Activated naive CD4-positive, alpha-beta T cell treated with anti-CD3 and anti-CD28 coated beads, Interleukin-2, amount 50 U/mL, for 72 hours (primary cell): Measurements from ENCODE around the gene UVRAG. TPM values are rescaled to one million over a fixed set of nuclear protein-coding genes. Genes with fewer than 3 reads are reported as not detected.

Experiments used
- ATAC-seq, 2 donors: fragments of 150-1000 bp; cut with Tn5 transposase; 2 replicates each; pipeline ENCODE4 v1.10.0; 2021; ENCODE audit warnings: mild to moderate bottlenecking in 2 of 2, moderate library complexity in 2 of 2
- DNase-seq, 2 donors: peaks; one replicate each; pipeline ENCODE4 v3.0.0; 2021 to 2022; ENCODE audit warnings: low spot score in 2 of 2
- H3K27ac Mint-ChIP-seq, 2 donors: one replicate each; pipeline ENCODE4 v1.8.0; 2022; ENCODE audit warnings: mild to moderate bottlenecking in 2 of 2, mixed read lengths in 2 of 2
- H3K36me3 Mint-ChIP-seq, 2 donors: one replicate each; pipeline ENCODE4 v1.8.0; 2022; ENCODE audit warnings: mixed read lengths in 2 of 2
- H3K9me3 Mint-ChIP-seq, 2 donors: one replicate each; pipeline ENCODE4 v1.8.0; 2022; ENCODE audit warnings: mixed read lengths in 2 of 2
- total RNA-seq, 2 donors: library from RNA; stranded (reverse); gene quantifications; one replicate each; pipeline ENCODE4 v1.2.3, GENCODE V29; 2022

UVRAG gene
- total RNA-seq, 2 donors from 2014 or later = 19.9 to 22.4 TPM

- no peak for ATAC-seq
Measured at GRCh38 chr11:75938543-75938942, 123.5 kb downstream of the UVRAG start.

DNA sequence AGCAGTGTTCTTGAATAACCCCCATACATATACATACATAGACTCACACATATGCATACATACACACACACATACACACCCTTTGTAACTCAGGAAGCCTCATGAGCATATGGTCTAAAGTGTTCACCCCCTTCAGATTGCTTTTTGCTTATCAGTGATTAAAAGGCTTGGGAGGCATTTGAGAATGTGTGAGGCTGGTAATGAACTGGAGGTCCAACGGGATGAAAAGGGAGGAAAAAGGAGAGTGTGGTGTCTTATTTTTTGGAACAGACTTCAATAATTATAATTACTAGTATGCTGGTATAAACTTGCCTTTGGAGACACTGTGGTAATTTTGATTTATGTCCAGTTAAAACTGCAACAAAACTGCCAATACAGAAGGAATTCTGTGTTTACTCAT is 124.5 kb downstream of the UVRAG start:
- Mint-ChIP-seq H3K9me3 (no peaks in the 10 kb centered on the region), H3K36me3 (no peaks in the 10 kb centered on the region), H3K27ac (no peak overlapping the region)
- DNase-seq (no peak), ATAC-seq (no peak)

More at GRCh38 chr11:75938543-75938942, 123.5 kb downstream of the UVRAG start:
- Mint-ChIP-seq H3K9me3 (no peaks in the 10 kb centered on the region), H3K27ac (no peak overlapping the region), H3K36me3 (no peaks in the 10 kb centered on the region)
- DNase-seq = no peak

- Mint-ChIP-seq H3K9me3 (no peaks in the 10 kb centered on the region), H3K27ac (no peak overlapping the region), H3K36me3 (no peaks in the 10 kb centered on the region)
- DNase-seq (no peak), ATAC-seq (no peak)
Measured at GRCh38 chr11:75939992-75940391, 125.0 kb downstream of the UVRAG start.

- DNase-seq = no peak
- H3K9me3 Mint-ChIP-seq = no peaks in the 10 kb centered on the region
- no peak overlapping the region for H3K27ac Mint-ChIP-seq
- H3K36me3 Mint-ChIP-seq = no peaks in the 10 kb centered on the region
- ATAC-seq = no peak
Measured at GRCh38 chr11:75940911-75941310, 125.9 kb downstream of the UVRAG start.

- no peak for DNase-seq
- Mint-ChIP-seq H3K9me3 (no peaks in the 10 kb centered on the region), H3K27ac (no peak overlapping the region), H3K36me3 (no peaks in the 10 kb centered on the region)
- ATAC-seq = no peak
Measured at GRCh38 chr11:75944515-75944914, 129.5 kb downstream of the UVRAG start.

GRCh38 chr11:75945446-75945845 is 130.4 kb downstream of the UVRAG start:
- Mint-ChIP-seq H3K27ac (no peak overlapping the region), H3K9me3 (no peaks in the 10 kb centered on the region), H3K36me3 (no peaks in the 10 kb centered on the region)
- DNase-seq (no peak), ATAC-seq (no peak)

DNA sequence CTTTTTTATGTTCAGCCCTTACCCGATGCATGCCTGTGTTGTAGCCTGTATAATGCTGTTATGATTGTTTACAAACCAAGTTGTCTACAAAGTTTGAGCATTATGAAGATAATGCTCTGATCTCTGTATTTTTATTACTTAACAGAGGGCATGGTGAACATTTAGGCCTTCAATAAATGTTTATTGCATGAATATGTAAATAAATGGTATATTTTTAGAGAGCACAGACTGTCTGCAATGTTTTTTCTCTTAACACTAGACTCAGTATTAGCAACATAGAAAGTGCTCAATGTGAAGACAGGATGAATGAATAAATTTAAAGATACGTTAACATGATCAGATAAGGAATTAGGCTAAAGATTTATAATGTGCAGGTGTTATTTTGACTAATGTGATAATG is 130.9 kb downstream of the UVRAG start:
- no peaks in the 10 kb centered on the region for H3K9me3 Mint-ChIP-seq
- DNase-seq (no peak), ATAC-seq (no peak)
- no peaks in the 10 kb centered on the region for H3K36me3 Mint-ChIP-seq
- H3K27ac Mint-ChIP-seq = peak overlapping the region in 1 of 2 donors; percentile 51

DNA sequence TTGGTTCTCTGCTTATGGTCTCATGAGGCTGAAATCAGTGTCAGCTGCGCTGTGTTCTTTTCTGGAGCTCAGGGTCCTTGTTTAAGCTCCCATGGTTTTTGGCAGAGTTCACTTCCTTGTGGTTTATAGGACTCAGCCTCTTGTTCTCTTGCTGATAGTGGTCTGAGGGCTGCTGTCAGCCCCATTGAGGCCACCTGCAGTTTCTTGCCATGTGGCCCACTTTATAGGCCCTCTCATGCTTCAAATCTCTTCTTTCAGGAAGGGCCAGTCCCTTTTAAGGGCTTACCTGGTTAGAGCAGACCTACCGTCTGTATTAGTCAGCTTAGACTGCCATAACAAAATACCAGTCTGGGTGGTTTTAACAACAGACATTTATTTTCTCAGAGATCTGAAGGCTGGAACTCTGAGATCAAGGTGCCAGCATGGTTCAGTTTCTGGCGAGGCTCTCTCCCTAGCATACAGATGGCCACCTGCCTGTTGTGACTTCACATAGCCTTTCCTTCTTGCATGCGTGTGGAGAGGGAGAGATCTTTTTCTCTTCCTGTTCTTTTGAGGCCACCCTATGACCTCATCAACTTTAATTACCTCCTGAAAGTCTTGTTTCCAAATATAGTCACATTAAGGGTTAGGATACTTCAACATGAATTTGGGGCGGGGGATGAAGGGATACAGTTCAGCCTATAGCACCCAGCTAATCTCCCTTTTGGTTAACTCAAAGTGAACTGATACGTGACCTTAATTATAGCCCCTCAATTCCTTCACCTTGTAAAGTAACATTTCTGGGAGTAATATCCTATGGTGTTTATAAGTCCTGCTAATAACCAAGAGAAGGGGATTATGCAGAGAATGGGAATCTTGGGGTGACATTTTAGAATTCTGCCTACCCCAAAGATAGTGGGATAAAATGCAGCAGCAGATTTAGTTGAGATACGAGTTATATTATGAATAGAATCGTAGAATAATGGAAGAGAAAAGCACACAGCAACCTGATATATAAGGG is 131.8 kb downstream of the UVRAG start:
- Mint-ChIP-seq H3K27ac (no peak overlapping the region), H3K36me3 (no peaks in the 10 kb centered on the region), H3K9me3 (no peaks in the 10 kb centered on the region)
- DNase-seq (no peak), ATAC-seq (no peak)

DNA sequence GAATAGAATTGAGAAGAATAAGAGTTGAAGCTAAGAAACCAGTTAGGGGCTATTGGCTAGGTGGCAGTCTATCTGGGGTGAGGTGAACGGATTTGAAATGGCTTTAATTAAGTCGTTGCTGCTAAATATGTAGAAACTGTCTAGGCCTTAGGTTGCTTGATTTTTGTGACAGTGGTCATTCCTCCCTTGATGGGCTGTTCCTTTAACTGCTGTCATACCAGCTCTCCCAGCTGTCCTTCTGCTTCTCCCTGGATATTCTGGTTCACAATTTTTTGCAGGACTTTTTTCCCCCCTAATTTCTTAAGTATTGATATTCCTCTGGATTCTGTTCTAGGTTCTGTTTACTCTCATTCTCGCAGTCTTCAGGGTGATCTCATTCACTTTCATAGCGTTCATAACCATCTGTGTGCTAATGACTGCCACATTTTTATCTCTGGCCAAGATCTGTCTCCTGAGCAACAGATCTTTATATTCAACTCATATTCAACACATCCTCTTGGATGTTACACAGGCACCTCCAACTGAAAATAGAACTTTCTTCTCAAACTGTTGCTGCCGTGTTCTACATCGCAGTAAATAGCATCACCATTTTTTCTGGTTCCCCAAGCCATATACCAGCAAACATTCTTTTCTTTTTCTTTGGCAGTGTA is 134.1 kb downstream of the UVRAG start:
- H3K27ac Mint-ChIP-seq = no peak overlapping the region
- ATAC-seq = no peak
- no peaks in the 10 kb centered on the region for H3K36me3 Mint-ChIP-seq
- no peak for DNase-seq
- H3K9me3 Mint-ChIP-seq = no peaks in the 10 kb centered on the region

DNA sequence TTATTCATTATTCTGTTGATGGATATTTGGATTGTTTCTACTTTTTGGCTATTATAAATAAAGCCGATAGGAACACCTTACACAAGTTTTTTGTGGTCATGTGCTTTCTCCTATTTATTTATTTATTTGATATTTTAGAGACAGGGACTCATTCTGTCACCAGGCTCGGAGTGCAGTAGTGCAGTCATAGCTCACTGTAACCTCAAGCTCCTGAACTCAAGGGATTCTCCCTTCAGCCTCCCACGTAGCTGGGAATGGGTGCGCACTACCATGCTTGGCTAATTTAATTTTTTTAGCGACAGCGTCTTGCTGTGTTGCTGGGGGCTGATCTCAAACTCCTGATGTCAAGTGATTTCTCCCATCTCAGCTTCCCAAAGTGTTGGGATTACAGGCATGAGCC is 135.1 kb downstream of the UVRAG start:
- ATAC-seq = no peak
- no peak for DNase-seq
- H3K27ac Mint-ChIP-seq = no peak overlapping the region
- H3K36me3 Mint-ChIP-seq = no peaks in the 10 kb centered on the region
- no peaks in the 10 kb centered on the region for H3K9me3 Mint-ChIP-seq

DNA sequence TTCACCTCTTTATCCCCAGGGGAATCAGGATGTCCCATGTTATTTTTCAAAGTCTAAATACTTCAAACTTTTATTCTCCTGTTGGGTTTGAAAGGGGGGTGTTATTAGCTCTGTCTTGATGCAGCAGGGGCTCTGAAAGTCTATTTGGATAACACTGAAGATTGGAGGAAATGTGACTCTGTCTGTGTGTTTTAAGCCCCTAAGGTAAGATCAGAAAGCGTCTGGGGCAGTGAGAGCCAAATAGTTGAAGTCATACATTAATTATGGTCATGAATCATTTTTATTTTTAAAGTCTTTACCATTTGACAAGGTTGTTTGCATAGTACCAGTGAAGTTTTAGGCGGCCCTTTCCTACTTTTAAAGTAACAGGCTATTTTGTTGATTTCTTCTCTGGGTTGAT is 139.0 kb downstream of the UVRAG start:
- no peak for ATAC-seq
- H3K9me3 Mint-ChIP-seq = no peaks in the 10 kb centered on the region
- no peak for DNase-seq
- no peak overlapping the region for H3K27ac Mint-ChIP-seq
- H3K36me3 Mint-ChIP-seq = peaks cover 0 to 6% of the 10 kb centered on the region in 2 donors

DNA sequence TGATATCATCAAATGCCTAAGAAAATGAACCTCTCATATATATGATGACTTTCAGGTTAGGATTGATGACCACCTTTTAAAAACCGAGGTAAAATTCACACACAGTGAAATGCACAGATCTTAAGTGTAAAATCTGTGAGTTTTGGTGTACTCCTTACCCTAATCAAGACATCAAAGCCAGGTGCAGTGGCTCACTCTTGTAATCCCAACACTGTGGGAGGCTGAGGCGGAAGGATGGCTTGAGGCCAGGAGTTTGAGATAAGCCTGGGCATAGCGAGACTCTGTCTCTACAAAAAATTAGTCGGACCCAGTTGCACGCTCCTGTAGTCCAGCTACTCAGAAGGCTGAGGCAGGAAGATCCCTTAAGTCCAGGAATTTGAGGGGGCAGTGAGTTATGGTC is 140.4 kb downstream of the UVRAG start:
- DNase-seq = no peak
- no peak overlapping the region for H3K27ac Mint-ChIP-seq
- ATAC-seq = no peak
- H3K36me3 Mint-ChIP-seq = peaks cover 0 to 6% of the 10 kb centered on the region in 2 donors
- H3K9me3 Mint-ChIP-seq = no peaks in the 10 kb centered on the region

DNA sequence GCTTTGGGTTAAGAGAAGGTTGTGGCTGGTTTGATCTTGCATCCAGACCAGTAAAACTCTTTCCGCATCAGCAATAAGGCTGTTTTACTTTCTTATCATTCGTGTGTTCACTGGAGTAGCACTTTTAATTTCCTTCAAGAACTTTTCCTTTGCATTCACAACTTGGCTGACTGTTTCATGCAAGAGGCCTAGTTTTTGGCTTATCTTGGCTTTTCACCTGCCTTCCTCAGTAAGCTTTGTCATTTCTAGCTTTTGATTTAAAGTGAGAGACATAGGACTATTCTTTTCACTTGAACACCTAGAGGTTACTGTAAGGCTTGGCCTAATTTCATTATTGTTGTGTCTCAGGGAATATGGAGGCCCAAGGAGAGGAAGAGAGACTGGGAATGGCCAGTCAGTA is 144.5 kb downstream of the UVRAG start:
- Mint-ChIP-seq H3K27ac (no peak overlapping the region), H3K9me3 (no peaks in the 10 kb centered on the region), H3K36me3 (peaks cover 0 to 6% of the 10 kb centered on the region in 2 donors)
- ATAC-seq (no peak), DNase-seq (no peak)

DNA sequence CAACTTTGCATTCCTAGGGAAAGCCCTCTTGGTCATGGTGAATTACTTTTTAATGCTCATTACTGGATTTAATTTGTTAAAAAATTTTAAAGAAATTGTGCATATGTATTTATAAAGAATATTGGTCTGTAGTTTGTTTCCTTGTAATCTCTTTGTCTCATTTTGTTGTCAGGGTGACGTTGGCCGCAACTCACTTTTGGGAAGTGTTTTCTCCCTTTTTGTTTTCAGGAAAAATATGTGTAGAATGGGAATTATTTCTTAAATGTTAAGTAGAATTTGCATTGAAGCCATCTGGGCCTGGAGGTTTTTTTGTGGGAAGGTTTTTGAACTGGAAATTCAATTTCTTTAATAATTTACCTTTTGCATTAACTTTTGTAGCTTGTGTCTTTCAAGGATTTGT is 149.1 kb downstream of the UVRAG start:
- ATAC-seq (no peak), DNase-seq (no peak)
- Mint-ChIP-seq H3K27ac (no peak overlapping the region), H3K36me3 (no peaks in the 10 kb centered on the region), H3K9me3 (no peaks in the 10 kb centered on the region)

DNA sequence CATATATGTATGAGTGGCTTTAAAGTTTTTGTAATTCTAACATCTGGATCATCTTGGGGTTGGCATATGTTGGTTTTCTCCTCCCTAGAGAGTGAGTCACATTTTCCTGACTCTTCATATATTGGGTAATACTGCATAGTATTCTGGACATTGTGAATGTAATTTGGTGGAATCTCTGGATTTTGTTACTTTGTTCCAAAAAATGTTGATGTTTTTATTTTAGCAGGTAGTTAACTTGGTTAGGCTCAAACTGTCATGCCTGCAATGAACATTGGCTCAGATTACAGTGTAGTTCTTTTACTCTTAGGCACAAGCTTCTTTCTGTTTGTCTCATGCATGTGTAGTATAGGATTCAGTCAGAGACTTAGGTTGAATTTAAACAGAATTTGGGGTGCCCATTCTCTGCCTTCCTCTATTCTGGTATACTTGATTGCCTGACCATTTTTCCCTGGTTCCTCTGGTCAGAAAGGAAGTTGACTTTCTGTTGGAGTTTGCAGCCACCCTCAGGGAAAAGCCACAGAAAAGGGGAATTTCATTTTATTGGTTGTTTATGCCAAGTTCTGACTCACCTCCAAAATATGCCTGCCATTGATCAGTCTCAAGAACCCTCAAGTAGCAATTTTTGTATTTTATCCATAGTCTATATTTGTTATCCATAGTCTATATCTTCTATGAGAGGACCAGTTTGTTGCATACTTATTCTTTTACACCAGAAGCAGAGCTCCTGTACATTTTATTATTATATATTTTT is 151.7 kb downstream of the UVRAG start:
- peaks cover 2 to 5% of the 10 kb centered on the region in 2 donors for H3K36me3 Mint-ChIP-seq
- peaks cover 0 to 4% of the 10 kb centered on the region in 2 donors for H3K9me3 Mint-ChIP-seq
- H3K27ac Mint-ChIP-seq = no peak overlapping the region
- ATAC-seq = peak in 1 of 2 donors; percentile 58
- no peak for DNase-seq

DNA sequence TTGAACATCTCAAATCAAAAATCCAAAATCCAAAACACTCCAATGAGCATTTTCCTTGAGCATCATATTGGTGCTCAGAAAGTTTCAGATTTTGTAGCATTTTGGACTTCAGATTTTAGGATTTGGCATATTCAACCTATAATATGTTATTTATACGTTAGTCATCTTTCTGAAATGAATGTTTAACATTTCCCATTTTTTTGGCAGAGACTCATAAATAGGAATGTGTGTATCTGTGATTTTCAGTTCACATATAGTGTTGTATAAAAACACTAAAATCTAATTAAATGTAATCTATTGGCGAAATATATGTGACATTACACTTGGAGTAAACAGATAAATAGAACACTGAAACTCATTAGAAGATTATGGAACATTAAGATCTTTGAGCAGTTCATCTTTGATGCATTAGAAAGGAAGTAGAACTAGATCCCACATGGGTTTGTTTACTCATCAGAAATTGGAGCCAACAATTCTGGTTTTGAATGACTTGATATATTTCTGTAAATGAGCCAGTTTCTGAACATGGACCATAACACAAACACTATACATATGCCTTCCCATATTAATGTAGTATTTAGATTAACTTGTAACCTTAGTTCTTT is 153.1 kb downstream of the UVRAG start:
- no peak for DNase-seq
- H3K9me3 Mint-ChIP-seq = peaks cover 8 to 9% of the 10 kb centered on the region in 2 donors
- no peak for ATAC-seq
- peaks cover 8 to 14% of the 10 kb centered on the region in 2 donors for H3K36me3 Mint-ChIP-seq
- no peak overlapping the region for H3K27ac Mint-ChIP-seq
